Fibroblast of lung (primary cell): Measurements from ENCODE around the gene CALM1. TPM values are rescaled to one million over a fixed set of nuclear protein-coding genes. Genes with fewer than 3 reads are reported as not detected.

Source experiments
- DNase-seq, 2 donors: peaks; one replicate each; pipeline versions ENCODE4 v3.0.0 to v3.0.0-alpha.2; 2010; ENCODE audit warnings: low read depth in 2 of 2
- H2AFZ ChIP-seq: 2 replicates; pipeline ENCODE4 v1.5.1; 2012; ENCODE audit warnings: low read length, control low read depth, inconsistent platforms
- H3K27ac ChIP-seq: 2 replicates; pipeline ENCODE4 v1.5.1; 2011; ENCODE audit warnings: low read length, control low read depth; ENCODE audit not compliant: insufficient read depth
- H3K27me3 ChIP-seq: 2 replicates; pipeline ENCODE4 v1.5.1; 2011; ENCODE audit warnings: mild to moderate bottlenecking, low read length; ENCODE audit not compliant: control insufficient read depth, insufficient read depth
- H3K36me3 ChIP-seq: 2 replicates; pipeline ENCODE4 v1.5.1; 2011; ENCODE audit warnings: low read length; ENCODE audit not compliant: control insufficient read depth, insufficient read depth
- H3K4me1 ChIP-seq: 2 replicates; pipeline ENCODE4 v1.5.1; 2011; ENCODE audit warnings: low read length; ENCODE audit not compliant: control insufficient read depth, insufficient read depth; ENCODE audit errors: extremely low read depth
- H3K4me2 ChIP-seq: 2 replicates; pipeline ENCODE4 v1.5.1; 2011; ENCODE audit warnings: low read length, control low read depth; ENCODE audit not compliant: insufficient read depth; ENCODE audit errors: extremely low read depth
- H3K4me3 ChIP-seq, 4 experiments: fragments of 200-600 bp in 1 of 4; sonication (generic) in 1 of 4; replicated peaks in 1 of 4; 2 replicates each; pipeline ENCODE4 v1.5.1; 2011 to 2016; ENCODE audit warnings: low read length in 4 of 4, low read depth in 3 of 4, mild to moderate bottlenecking in 3 of 4, control low read depth in 2 of 4, inconsistent platforms in 1 of 4, mixed read lengths in 1 of 4; ENCODE audit not compliant: insufficient read depth in 1 of 4; ENCODE audit errors: control extremely low read depth in 1 of 4
- H3K79me2 ChIP-seq: 2 replicates; pipeline ENCODE4 v1.5.1; 2012; ENCODE audit warnings: mild to moderate bottlenecking, low read length, inconsistent platforms; ENCODE audit not compliant: control insufficient read depth, insufficient read depth
- H3K9ac ChIP-seq: 2 replicates; pipeline ENCODE4 v1.5.1; 2011; ENCODE audit warnings: mild to moderate bottlenecking, low read length, control low read depth; ENCODE audit not compliant: insufficient read depth
- H3K9me3 ChIP-seq: 2 replicates; pipeline ENCODE4 v1.5.1; 2012; ENCODE audit warnings: low read depth, low read length; ENCODE audit not compliant: control insufficient read depth, insufficient read depth
- H4K20me1 ChIP-seq: 2 replicates; pipeline ENCODE4 v1.5.1; 2011; ENCODE audit warnings: low read length; ENCODE audit not compliant: control insufficient read depth, insufficient read depth; ENCODE audit errors: extremely low read depth
- CTCF ChIP-seq, 2 donors: IDR thresholded peaks in 1 of 2; conservative IDR thresholded peaks in 1 of 2; 1 replicate in 1 of 2; 2 replicates in 1 of 2; pipeline ENCODE4 v1.5.1; 2011 to 2012; ENCODE audit warnings: low read length in 2 of 2, control low read depth in 1 of 2, inconsistent platforms in 1 of 2, low read depth in 1 of 2, mild to moderate bottlenecking in 1 of 2
- EZH2 ChIP-seq: IDR thresholded peaks from 2 replicates; pipeline ENCODE4 v1.5.1; 2012; ENCODE audit warnings: low read length, control low read depth, mild to moderate bottlenecking; ENCODE audit errors: missing control alignments
- polyA plus RNA-seq, 2 donors: library from polyadenylated mRNA; depleted of rRNA in 1 of 2; stranded (reverse) in 1 of 2; unstranded in 1 of 2; fragments of >200 nt; gene quantifications; 2 replicates each; pipeline ENCODE4 v1.2.1, GENCODE V29; 2011 to 2012; ENCODE audit warnings: missing spikeins in 1 of 2
- total RNA-seq: library from RNA; depleted of rRNA; stranded (reverse); fragments of >200 nt; gene quantifications from 2 replicates; pipeline ENCODE4 v1.2.1, GENCODE V29; 2014

CALM1 gene
- total and polyA plus RNA-seq, 2 donors (not counting 1 experiment from before 2014, with no cell fraction given): 620 to 632 TPM

- Histone ChIP-seq H3K4me1 (no peaks in the 10 kb centered on the region), H3K4me3 (no peak overlapping the region), H4K20me1 (no peaks in the 10 kb centered on the region), H3K9ac (no peak overlapping the region), H3K27me3 (peaks cover 6% of the 10 kb centered on the region), H3K4me2 (no peak overlapping the region), H3K79me2 (no peaks in the 10 kb centered on the region), H3K9me3 (no peaks in the 10 kb centered on the region), H3K27ac (no peak overlapping the region), H3K36me3 (no peaks in the 10 kb centered on the region), H2AFZ (no peak overlapping the region)
- DNase-seq: no peak
- TF ChIP-seq EZH2 (no peak), CTCF (conservative IDR thresholded peaks at IDR 0.05 in 1 of 2, IDR thresholded peaks at IDR 0.05 in 1 of 2; ENCODE audit: low read depth in 1 of 2, low read length in 2 of 2) (no peak)
Measured at GRCh38 chr14:90451443-90451842, 54.6 kb downstream of the CALM1 start.

- Histone ChIP-seq H3K4me3 (no peak overlapping the region), H3K27me3 (peaks cover 6% of the 10 kb centered on the region), H3K9ac (no peak overlapping the region), H3K9me3 (no peaks in the 10 kb centered on the region), H4K20me1 (no peaks in the 10 kb centered on the region), H3K4me2 (no peak overlapping the region), H3K79me2 (no peaks in the 10 kb centered on the region), H2AFZ (no peak overlapping the region), H3K36me3 (no peaks in the 10 kb centered on the region), H3K4me1 (no peaks in the 10 kb centered on the region), H3K27ac (no peak overlapping the region)
- TF ChIP-seq CTCF (conservative IDR thresholded peaks at IDR 0.05 in 1 of 2, IDR thresholded peaks at IDR 0.05 in 1 of 2; ENCODE audit: low read depth in 1 of 2, low read length in 2 of 2): no peak
- TF ChIP-seq EZH2: no peak
- no peak for DNase-seq
Measured at GRCh38 chr14:90451961-90452360, 55.1 kb downstream of the CALM1 start.

- H3K27ac ChIP-seq: no peak overlapping the region
- no peak for DNase-seq
- H3K79me2 ChIP-seq: no peaks in the 10 kb centered on the region
- no peak for TF ChIP-seq CTCF (conservative IDR thresholded peaks at IDR 0.05 in 1 of 2, IDR thresholded peaks at IDR 0.05 in 1 of 2; ENCODE audit: low read depth in 1 of 2, low read length in 2 of 2)
- TF ChIP-seq EZH2: no peak
- no peak overlapping the region for H2AFZ ChIP-seq
- no peaks in the 10 kb centered on the region for H4K20me1 ChIP-seq
- H3K36me3 ChIP-seq: no peaks in the 10 kb centered on the region
- H3K4me2 ChIP-seq: no peak overlapping the region
- no peaks in the 10 kb centered on the region for H3K9me3 ChIP-seq
- no peak overlapping the region for H3K9ac ChIP-seq
- no peaks in the 10 kb centered on the region for H3K4me1 ChIP-seq
- H3K4me3 ChIP-seq: no peak overlapping the region
- peaks cover 6% of the 10 kb centered on the region for H3K27me3 ChIP-seq
Measured at GRCh38 chr14:90452366-90452765, 55.5 kb downstream of the CALM1 start.
